Measurements from ENCODE around the gene EIF2B1. TPM values are rescaled to one million over a fixed set of nuclear protein-coding genes. Genes with fewer than 3 reads are reported as not detected.

The EIF2B1 gene
- total and polyA plus RNA-seq, 9 of the 15 experiments (the other 6 are each of a cell fraction or from before 2014, with no cell fraction given) = 35.7 to 195 (median 67.8) TPM

DNA sequence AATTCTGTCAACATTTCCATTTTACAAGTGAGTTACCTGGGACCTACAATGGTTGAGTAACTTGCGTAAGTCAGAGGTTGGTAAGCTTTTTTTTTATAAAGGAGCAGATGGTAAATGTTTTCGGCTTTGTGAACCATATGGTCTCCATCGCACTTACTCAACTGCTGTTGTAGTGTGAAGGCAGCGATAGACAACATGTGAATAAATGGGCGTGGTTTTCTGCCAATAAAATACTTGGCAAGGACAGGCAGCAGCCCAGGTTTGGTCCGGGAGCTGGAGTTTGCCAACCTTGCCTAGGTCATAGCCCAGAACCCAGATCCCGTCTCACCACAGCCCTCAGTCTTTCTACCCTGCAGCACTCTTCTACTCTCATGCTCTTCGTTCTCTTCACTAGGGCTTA lies 25.3 kb downstream of the EIF2B1 start:
- H3K4me1 ChIP-seq (replicated peaks in 1 of 2; ENCODE audit: control insufficient read depth in 2 of 2, insufficient read depth in 2 of 2, low read length in 2 of 2) = peaks cover 0 to 5% of the 10 kb centered on the region in 2 experiments; a peak in 1 of 5 replicates
- no peak for ATAC-seq
- no peak overlapping the region for H3K4me2 ChIP-seq (ENCODE audit: insufficient read depth, low read length)
- no peaks in the 10 kb centered on the region for H3K9me1 ChIP-seq (ENCODE audit: control insufficient read depth, insufficient read depth, low read length)
- peak; percentile 37 for FAIRE-seq
- H3K79me2 ChIP-seq (ENCODE audit: control insufficient read depth, insufficient read depth, low read length) = peaks cover 43% of the 10 kb centered on the region
- in situ Hi-C loops (cut with MboI) = no loop called here
- WGBS (ENCODE audit: insufficient coverage, low coverage, missing lambda C conversion rate) = 94% methylated on average over 8 of the region's 8 CpGs
- H3K9me3 ChIP-seq (replicated peaks; ENCODE audit: control insufficient read depth, insufficient read depth, low read depth, low read length) = no peaks in the 10 kb centered on the region
- CTCF ChIA-PET (ENCODE audit: low intra/inter-chr PET ratio) = no interaction called here
- H3K27me3 ChIP-seq (ENCODE audit: control insufficient read depth in 2 of 2, insufficient read depth in 2 of 2, low read length in 2 of 2) = no peaks in the 10 kb centered on the region
- peaks cover 5% of the 10 kb centered on the region; the same call in 1 of the 2 replicates for H4K20me1 ChIP-seq (replicated peaks; ENCODE audit: control insufficient read depth, insufficient read depth, low read length)
- POLR2A ChIA-PET = interaction anchor here (0.8 to 1.1 kb wide), 3 partner anchors 8 to 26 kb away, joined by 3 to 4 read pairs (median 4); no protein-coding TSS in a partner anchor
- intact Hi-C loops (cut with micrococcal nuclease) = no loop called here
- no peak overlapping the region for H3K27ac ChIP-seq (ENCODE audit: extremely low read depth, low read depth, low read length)
- no TSS peak for BruUV-seq (replicated peaks)
- H2AFZ ChIP-seq (ENCODE audit: low read depth, low read length) = no peak overlapping the region
- no peak overlapping the region for H3K9ac ChIP-seq (ENCODE audit: insufficient read depth in 1 of 2, low read depth in 2 of 2, low read length in 2 of 2)
- DNase-seq (ENCODE audit: extremely low read depth in 1 of 4, low spot score in 3 of 4) = no peak
- H3K36me3 ChIP-seq (ENCODE audit: control insufficient read depth, insufficient read depth, low read length) = peaks cover 93% of the 10 kb centered on the region
- H3K4me3 ChIP-seq = no peak overlapping the region
- TF ChIP-seq ZNF232 (CRISPR knock-in tag; IDR thresholded peaks at IDR 0.05) (no peak), NFRKB (IDR thresholded peaks at IDR 0.05; ENCODE audit: low read depth) (no peak), PTBP1 (IDR thresholded peaks at IDR 0.05; ENCODE audit: low read depth, low read length) (no peak), SLC30A9 (CRISPR knock-in tag; IDR thresholded peaks at IDR 0.05) (no peak), GTF3C2 (IDR thresholded peaks at IDR 0.05; ENCODE audit: borderline replicate concordance, extremely low read depth, insufficient read length) (no peak), UBTF (IDR thresholded peaks at IDR 0.05; ENCODE audit: borderline replicate concordance in 1 of 2, low read depth in 2 of 2, low read length in 2 of 2) (no peak), MED1 (CRISPR knock-in tag; IDR thresholded peaks at IDR 0.05; ENCODE audit: borderline replicate concordance) (no peak), ARID3B (CRISPR knock-in tag; IDR thresholded peaks at IDR 0.05; ENCODE audit: borderline replicate concordance) (no peak), CXXC5 (CRISPR knock-in tag; IDR thresholded peaks at IDR 0.05) (no peak), SETDB1 (IDR thresholded peaks at IDR 0.05; ENCODE audit: low read length) (no peak), NFATC3 (IDR thresholded peaks at IDR 0.05) (no peak), GMEB1 (CRISPR knock-in tag; IDR thresholded peaks at IDR 0.05) (no peak)
